Pancreas (tissue), 10 donors: Measurements from ENCODE around the gene VSTM1. TPM values are rescaled to one million over a fixed set of nuclear protein-coding genes. Genes with fewer than 3 reads are reported as not detected.
"Not testable (repeated sequence)": the region's sequence is repeated elsewhere in the genome, so short reads cannot be mapped to it uniquely, and the experiment has no call there.

ENCODE experiments used
- ATAC-seq, 4 donors: fragments of 200-7000 bp; cut with Tn5 transposase; one replicate each; pipeline versions ENCODE4 v1.8.0 to v1.9.1; 2020; ENCODE audit warnings: mild to moderate bottlenecking in 4 of 4, moderate library complexity in 4 of 4
- DNase-seq, 6 donors: peaks; one replicate each; pipeline ENCODE4 v3.0.0-alpha.2; 2020
- FAIRE-seq: peaks from 2 replicates; lab custom pipeline; 2012; peaks lifted over from hg19 to GRCh38; lab: Jason Lieb, UNC
- H3K27ac ChIP-seq, 4 donors: fragments of 200-600 bp; sonication (generic); 1 replicate in 3 of 4; 2 replicates in 1 of 4; pipeline versions ENCODE4 v1.5.0 to v1.8.0; 2020
- H3K27me3 ChIP-seq, 4 donors: fragments of 200-600 bp; one replicate each; pipeline ENCODE4 v1.8.0; 2021
- H3K36me3 ChIP-seq, 3 donors: fragments of 200-600 bp; sonication (generic) in 1 of 3; one replicate each; pipeline versions ENCODE4 v1.5.0 to v1.8.0; 2020 to 2021
- H3K4me1 ChIP-seq, 3 donors: fragments of 200-600 bp; one replicate each; pipeline ENCODE4 v1.8.0; 2021
- H3K4me3 ChIP-seq, 4 donors: fragments of 200-600 bp; sonication (generic) in 2 of 4; one replicate each; pipeline versions ENCODE4 v1.5.0 to v1.8.0; 2020 to 2021
- H3K9me3 ChIP-seq, 4 donors: fragments of 200-600 bp; one replicate each; pipeline ENCODE4 v1.8.0; 2021
- CTCF ChIP-seq, 4 donors: fragments of 200-600 bp; sonication (generic) in 3 of 4; IDR thresholded peaks; one replicate each; pipeline versions ENCODE4 v1.5.0 to v1.8.0; 2021; ENCODE audit warnings: antibody characterized with exemption in 4 of 4
- WGBS, 2 donors: extraction: QIAGEN DNeasy Blood & Tissue Kit; methylation state at CpG; one replicate each; pipeline ENCODE4 v1.1.7; 2013; 5-methylcytosine and 5-hydroxymethylcytosine counted together
- intact Hi-C, 3 donors: fragments of 100-400 bp; cut with DNase I; formaldehyde crosslinking; loops; one replicate each; pipeline versions ENCODE4 v1.11.1 to v1.14.2; 2022
- polyA plus RNA-seq, 2 donors: library from polyadenylated mRNA; stranded (reverse); fragments of 200-250 nt; gene quantifications; one replicate each; pipeline ENCODE4 v1.2.3, GENCODE V29; 2013
- total RNA-seq, 6 donors: library from RNA; stranded (reverse); fragmentation: NEBNext Ultra II Directional in 4 of 6; extraction: Animal tissue kit (Norgen Biotek cat#: 25700) in 4 of 6; gene quantifications; one replicate each; pipeline versions ENCODE4 v1.2.1 to v1.2.4, GENCODE V29; 2021 to 2023
- donor health status: healthy with polysubstance abuse.
- donor health status: DM: no; HTN: no; CAD: no; lungs with moderate emphysema.
- donor health status: DM: no; HTN: no; CAD: no.
- donor health status: control.
- donor health status: control.
- donor health status: Bipolar disorder and iron deficiency.
- donor health status: DM: yes; HTN: yes; CAD: no.
- donor health status: DM: no; HTN: no; CAD: no.
- donor health status: DM: no; HTN: no; CAD: no.
- donor health status: DM: yes; HTN: yes; CAD: no.

VSTM1 gene
- total and polyA plus RNA-seq, 8 donors = not detected

GRCh38 chr19:54045771-54046170, 17.9 kb downstream of the VSTM1 start:
- no peaks in the 10 kb centered on the region for H3K9me3 ChIP-seq
- H3K4me1 ChIP-seq = no peaks in the 10 kb centered on the region
- no peak overlapping the region for H3K27ac ChIP-seq
- no peak for TF ChIP-seq CTCF (IDR thresholded peaks at IDR 0.05)
- FAIRE-seq (no peak), ATAC-seq (no peak), DNase-seq (no peak)
- no peaks in the 10 kb centered on the region for H3K36me3 ChIP-seq
- no peaks in the 10 kb centered on the region for H3K27me3 ChIP-seq
- intact Hi-C loops = no loop called here
- WGBS, 2 donors = 28 to 43% methylated on average over 2 of the region's 2 CpGs
- no peak overlapping the region for H3K4me3 ChIP-seq

GRCh38 chr19:54042989-54043388, 20.7 kb downstream of the VSTM1 start:
- no peaks in the 10 kb centered on the region for H3K27me3 ChIP-seq
- no peak for DNase-seq
- TF ChIP-seq CTCF (IDR thresholded peaks at IDR 0.05) = no peak
- intact Hi-C loops = no loop called here
- H3K4me3 ChIP-seq = no peak overlapping the region
- 54 to 62% methylated on average over 3 of the region's 3 CpGs for WGBS, 2 donors
- no peaks in the 10 kb centered on the region for H3K4me1 ChIP-seq
- ATAC-seq = no peak
- no peaks in the 10 kb centered on the region for H3K9me3 ChIP-seq
- no peak for FAIRE-seq
- H3K27ac ChIP-seq = no peak overlapping the region
- H3K36me3 ChIP-seq = no peaks in the 10 kb centered on the region

GRCh38 chr19:54041969-54042606, 21.6 kb downstream of the VSTM1 start:
- TF ChIP-seq CTCF (IDR thresholded peaks at IDR 0.05) = no peak
- Histone ChIP-seq H3K9me3 (no peaks in the 10 kb centered on the region), H3K36me3 (no peaks in the 10 kb centered on the region), H3K27me3 (no peaks in the 10 kb centered on the region), H3K27ac (no peak overlapping the region), H3K4me3 (no peak overlapping the region), H3K4me1 (no peaks in the 10 kb centered on the region)
- ATAC-seq = no peak
- intact Hi-C loops = no loop called here
- FAIRE-seq = no peak
- WGBS, 2 donors = 36 to 38% methylated on average over 9 of the region's 9 CpGs
- no peak for DNase-seq

GRCh38 chr19:54040003-54040402, 23.7 kb downstream of the VSTM1 start:
- WGBS, 2 donors = 65 to 71% methylated on average over 4 of the region's 4 CpGs
- ATAC-seq (no peak), FAIRE-seq (no peak), DNase-seq (no peak)
- no peaks in the 10 kb centered on the region for H3K9me3 ChIP-seq
- H3K27ac ChIP-seq = no peak overlapping the region
- intact Hi-C loops = no loop called here
- H3K27me3 ChIP-seq = no peaks in the 10 kb centered on the region
- no peaks in the 10 kb centered on the region for H3K4me1 ChIP-seq
- H3K36me3 ChIP-seq = no peaks in the 10 kb centered on the region
- TF ChIP-seq CTCF (IDR thresholded peaks at IDR 0.05) = no peak
- H3K4me3 ChIP-seq = no peak overlapping the region

GRCh38 chr19:54036542-54036941, 27.2 kb downstream of the VSTM1 start:
- H3K4me3 ChIP-seq, DNase-seq, ATAC-seq, H3K4me1 ChIP-seq, H3K9me3 ChIP-seq, H3K27me3 ChIP-seq, H3K27ac ChIP-seq, FAIRE-seq, H3K36me3 ChIP-seq: not testable (repeated sequence)
- intact Hi-C loops = loop anchor here in 1 of 3 donors (10.0 kb wide), 1 partner anchor 232 kb away; no protein-coding TSS in a partner anchor
- 51 to 74% methylated on average over 5 of the region's 5 CpGs for WGBS, 2 donors
